ENCODE data around the gene GLIPR2.
"Not testable (repeated sequence)": the region's sequence is repeated elsewhere in the genome, so short reads cannot be mapped to it uniquely, and the experiment has no call there.

The GLIPR2 gene

DNA sequence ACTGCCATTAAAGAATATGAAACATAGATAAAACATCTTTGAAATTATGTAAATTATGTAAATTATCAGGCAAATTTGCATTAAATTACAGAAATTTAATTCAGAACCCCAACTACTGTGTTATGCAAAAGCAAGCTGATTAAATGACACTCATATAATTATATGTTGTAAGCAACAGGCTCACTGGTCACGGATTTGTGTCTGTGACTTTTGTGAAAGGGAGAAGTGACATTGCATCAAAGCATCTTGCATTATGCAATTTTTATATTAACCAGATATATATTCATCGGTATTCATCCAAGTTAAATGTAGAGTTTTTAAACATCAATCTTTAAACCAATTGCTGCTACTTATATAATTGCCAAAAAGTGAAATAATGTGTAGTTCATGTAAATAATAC, 13.0 kb upstream of the GLIPR2 start:
- ATAC-seq, result no peak
- DNase-seq, result no peak

DNA sequence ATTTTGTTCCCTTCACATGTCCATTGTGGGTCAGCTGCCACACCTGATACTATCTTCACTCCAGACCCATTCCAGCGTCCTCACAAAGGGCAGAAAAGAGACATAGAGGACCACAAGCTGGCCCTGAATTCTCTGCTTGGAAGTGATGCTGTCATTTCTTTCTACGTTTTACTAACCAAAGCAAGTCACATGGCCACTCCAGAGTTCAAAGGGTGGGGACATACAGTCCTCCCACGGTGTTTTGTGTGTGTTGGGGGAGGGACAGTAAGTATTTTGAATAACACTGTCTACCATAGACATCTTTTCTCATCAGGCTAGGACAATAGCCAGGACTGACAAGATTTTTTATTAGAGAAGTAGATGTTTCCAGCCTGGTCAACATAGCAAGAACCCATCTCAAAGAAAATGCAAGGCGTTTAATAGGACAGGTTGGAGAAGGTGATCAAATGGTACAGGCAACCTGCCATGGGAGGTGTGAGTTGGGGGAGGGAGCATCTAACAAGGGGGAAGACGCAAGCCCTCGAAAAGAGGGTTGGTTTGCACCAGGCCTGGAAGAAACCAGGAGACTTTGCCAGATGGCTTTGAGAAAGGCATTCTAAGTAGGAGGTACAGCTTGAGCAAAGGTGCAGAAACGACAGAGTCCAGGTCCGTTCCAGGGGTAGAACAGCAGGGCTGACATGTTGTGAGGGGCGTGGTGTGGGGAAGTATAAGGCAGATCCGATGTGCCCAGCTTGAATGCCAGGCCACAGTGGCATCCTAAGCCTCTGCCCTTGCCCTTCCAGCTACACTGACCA, 11.3 kb upstream of the GLIPR2 start:
- DNase-seq (no peak), ATAC-seq (no peak)

DNA sequence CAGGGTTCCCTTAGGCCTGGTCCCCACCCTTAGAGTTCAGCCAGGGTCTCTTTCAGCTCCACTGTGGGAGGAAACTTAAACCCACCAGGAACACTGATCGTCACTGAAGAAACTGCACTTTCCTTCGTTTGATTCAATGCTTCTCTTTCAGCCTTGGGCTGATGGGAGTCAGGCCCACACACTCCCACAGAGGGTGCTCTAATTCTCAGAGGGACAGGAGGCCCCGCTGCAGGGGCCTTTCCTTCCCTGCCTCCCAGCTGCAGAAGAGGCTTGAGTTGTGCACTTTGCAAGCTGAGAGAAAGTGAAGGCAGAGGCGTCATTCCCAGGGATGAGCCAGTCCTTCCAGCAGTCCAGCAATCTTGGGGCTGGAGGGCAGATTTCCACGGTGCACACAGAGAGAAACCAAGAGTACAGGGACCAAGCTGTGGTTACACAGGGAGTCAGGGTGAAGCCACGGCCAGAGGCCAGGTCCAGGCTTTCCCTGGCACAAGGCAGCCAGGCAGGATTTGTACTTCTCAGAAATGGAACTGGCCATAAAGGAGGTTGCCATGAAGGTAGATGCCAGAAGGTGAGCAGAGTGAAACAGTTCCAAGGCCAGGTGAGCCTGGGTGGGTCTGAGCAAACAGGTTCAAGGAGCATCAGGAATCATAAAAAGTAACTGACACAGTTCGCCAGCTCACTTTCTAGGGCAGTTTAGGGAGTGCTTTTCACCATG, 10.4 kb upstream of the GLIPR2 start:
- DNase-seq (no peak), ATAC-seq (no peak)

DNA sequence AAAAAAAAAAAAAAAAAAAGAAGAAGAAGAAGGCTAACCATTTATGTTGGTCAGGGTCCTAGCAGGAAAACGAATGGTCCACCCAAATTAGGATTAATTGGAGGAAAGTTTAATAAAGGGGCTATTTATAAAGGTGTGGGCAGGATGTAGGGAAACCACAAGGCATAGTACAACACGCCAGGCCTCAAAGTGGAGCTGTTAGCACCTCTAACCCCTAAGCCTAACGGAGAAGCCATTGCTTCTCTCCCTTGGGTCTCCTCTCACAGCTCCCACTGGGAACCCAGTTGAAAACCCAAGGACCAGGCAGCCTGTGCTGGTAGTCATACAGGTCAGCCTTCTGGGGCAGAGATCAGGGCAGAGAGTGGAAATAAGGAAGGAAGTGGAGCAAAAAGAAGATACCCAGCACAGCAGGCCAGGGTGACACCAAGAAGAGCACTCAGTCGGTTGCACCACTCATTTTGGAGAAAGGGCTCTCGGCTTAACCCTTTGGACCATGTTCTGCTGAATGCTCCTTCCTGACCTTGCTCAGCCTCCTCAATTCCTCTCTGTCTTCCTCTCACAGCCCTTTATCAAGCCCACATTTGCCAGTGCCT, 8.8 kb upstream of the GLIPR2 start:
- ATAC-seq (no peak), DNase-seq (no peak)

DNA sequence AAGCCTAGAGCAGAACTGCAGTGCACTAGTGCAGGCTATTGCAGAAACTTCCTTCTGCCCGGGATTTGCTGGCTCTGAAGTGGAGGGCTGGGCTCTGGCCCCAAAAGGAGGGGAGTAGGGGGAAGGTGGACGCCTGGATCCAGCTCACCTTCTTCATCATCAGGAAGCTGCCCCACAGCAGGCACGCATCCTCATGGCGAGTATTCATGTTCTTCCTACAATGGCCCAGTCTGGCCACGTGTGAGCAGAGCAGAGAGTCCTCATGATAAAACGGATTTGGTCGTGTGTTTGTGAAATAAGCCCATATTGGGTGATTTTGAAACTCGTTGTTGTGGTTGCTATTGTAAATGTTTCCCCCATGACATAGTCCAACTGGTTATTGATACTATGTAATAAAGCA, 8.2 kb upstream of the GLIPR2 start:
- DNase-seq (no peak), ATAC-seq (no peak)

DNA sequence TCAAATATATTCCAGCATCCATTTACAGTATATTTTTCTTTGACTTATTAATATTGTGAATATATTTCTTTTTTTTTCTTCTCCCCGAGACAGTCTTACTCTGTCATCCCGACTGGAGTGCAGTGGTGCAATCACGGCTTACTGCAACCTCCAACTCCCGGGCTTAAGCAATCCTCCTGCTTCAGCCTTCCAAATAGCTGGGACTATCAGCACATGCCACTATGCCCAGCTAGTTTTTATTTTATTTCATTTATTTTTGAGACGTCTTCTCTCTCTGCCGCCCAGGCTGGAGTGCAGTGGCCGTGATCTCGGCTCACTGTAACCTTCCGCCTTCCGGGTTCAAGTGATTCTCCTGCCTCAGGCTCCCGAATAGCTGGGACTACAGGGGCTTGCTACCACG, 7.4 kb upstream of the GLIPR2 start:
- no peak for DNase-seq
- no peak for ATAC-seq

DNA sequence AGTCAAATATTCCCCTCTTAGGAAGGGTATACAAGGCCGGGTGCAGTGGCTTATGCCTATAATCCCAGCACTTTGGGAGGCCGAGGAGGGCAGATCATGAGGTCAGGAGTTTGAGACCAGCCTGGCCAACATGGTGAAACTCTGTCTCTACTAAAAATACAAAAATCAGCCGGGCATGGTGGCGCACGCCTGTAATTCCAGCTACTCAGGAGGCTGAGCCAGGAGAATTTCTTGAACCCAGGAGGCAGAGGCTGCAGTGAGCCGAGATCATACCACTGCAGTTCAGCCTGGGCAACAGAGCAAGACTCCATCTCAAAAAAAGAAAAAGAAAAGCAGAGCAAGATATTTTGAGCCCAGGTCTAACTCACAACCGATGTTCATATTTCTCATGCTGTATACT, 4.9 kb upstream of the GLIPR2 start:
- not testable (repeated sequence) for ATAC-seq, DNase-seq

DNA sequence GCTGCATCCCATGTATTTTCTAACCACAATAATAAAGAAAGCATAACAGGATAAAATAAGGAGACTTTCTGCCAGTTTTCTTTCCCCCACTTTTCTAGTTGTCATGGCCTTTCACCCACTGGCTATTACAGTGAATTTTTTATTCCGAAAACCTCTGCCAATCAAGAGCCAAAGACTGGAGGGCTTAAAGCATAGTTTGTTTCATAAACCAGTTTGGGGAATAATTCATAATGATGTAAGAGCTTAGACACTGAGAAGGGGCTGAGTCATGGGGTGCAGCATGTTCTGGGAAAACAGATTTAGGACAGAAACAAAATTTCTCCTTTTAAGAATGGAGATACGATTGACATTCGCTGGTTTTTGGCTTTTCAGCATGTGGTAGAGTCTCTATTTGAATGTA, 4.4 kb upstream of the GLIPR2 start:
- no peak for DNase-seq
- no peak for ATAC-seq

DNA sequence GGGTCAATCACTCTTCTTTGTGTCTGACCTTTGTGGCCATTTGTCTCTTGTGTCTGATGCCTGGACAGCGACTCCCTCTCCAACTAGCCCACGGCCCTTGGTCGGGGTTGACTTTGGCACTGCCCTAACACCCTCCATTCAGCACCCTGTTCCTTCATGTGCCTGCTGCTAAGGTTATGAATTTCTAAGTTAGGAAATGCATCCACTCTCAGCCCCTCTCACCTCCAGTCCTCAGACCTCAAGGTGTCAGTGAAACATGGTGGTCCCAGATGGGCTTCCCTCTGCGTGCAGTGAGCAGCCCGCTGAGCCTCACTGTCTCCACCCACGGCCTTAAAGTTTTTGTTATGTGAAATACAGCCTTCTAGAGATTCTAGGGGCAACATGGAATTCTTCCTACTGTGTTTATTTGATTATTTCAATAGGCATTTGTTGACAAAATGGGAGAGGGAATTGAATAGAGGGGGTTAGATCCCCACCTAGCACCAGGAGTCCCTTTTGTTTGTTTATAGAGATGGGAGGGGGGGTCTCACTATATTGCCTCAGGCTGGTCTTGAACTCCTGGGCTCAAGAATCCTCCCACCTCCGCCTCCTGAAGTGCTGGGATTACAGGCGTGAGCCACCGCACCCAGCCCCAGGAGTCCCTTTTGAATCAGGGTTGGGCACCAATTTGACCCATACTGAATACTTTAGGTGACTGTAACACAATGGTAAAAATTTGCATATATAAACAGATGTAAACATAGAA, 1.6 kb upstream of the GLIPR2 start:
- ATAC-seq, result no peak

DNA sequence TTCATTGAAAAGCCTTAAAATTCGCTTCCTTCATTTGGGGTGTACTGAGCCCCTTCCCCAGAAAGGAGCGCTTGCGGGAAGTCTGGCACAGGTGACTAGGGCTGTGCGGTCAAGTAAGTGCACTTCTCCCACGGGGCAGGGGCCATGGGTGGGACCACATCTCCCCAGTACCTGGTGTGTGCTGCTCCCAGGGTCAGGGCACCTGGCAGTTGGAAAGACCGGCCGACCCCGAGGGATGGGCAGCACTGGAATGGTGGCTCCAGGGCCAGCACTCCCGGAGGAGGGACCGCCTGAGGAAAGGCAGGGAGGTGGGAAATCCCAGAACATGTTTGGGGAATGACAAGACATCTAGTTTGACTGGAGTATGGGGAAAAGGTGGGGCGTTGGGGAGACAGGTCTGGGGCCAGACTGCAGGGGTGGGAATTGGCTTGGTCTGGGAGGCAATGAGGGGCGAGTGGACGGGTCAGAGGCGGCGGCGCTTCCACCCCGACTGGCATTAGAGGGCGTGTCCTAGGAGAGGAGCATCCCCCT, 727 bp upstream of the GLIPR2 start:
- ATAC-seq (no peak), DNase-seq (no peak)

More for the DNA sequence above, 1.6 kb upstream of the GLIPR2 start:
- no peak for DNase-seq

DNA sequence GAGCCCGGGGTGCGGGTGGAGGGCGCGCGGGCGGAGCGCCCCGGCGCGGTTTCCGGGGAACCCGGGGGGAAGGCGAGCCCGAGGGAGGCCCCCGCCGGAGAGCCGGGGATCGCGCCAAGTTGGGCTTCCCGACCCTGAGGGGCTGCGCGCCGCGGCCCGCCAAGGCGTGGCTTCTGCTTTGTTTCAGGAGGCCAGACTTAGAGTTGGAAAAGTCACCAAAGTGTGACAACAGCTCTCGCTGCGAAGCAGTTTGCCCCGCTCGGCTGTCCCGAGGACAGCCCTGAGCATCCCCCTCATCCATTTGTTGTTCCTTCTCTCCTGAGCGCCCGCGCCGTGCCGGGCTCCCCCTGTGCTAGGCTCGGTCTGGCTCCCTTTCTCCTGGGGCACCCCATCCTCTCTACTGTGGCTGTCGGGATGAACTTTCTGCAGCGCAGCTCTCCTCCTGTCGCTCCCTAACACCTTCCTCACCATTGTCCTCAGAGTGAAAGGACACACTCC, 410 bp downstream of the GLIPR2 start:
- ATAC-seq, result peak; percentile 26
- DNase-seq, result no peak

DNA sequence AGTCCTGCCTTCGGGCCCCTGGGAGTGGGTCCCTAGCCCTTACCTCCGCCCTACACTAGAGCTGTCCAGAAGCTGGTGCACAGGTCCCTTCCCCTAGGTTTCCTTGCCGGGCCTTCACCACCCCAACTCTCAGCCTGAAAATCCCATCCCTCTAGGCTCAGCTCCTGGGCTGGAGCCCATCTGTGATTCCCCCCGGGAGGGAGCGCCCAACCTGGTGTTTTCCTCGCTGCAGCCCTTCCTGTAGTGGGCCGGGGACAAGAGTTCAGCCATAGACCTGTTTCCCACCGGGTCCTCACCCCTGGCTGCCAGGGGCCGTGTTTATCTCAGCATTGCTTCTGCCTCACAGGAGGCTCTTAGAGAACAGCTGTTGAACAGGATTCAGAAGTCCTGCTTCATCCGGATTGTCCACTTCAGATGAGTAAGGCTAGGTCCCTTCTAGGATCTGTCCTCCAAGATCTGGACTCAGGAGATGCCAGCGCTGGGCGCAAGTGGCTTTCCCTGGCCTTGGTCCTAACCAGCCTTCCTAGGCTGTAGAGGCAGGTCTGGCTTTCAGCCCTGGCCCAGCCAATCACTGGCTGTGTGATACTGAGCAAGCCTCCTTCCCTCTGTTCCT, 965 bp downstream of the GLIPR2 start:
- ATAC-seq, result no peak
- no peak for DNase-seq

DNA sequence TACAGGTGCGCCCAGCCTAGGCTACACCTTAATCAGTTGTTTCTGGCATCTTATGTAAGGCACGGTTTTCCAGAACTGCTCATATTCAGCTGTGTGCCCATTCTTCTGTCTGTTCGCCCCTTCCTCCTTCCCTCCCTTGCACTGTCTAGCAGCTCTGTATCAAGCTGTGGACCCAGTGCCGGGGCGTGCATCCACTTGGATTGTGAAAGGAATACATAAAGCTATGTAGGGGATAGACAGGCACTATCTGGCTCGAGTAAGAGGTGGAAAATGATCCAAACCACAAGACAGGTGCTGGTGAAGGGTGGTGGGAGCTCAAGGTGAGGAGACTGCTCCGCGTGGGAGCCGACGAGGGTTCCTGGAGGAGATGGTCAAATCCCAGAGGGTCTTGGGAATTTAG, 2.0 kb downstream of the GLIPR2 start:
- ATAC-seq, result no peak

DNA sequence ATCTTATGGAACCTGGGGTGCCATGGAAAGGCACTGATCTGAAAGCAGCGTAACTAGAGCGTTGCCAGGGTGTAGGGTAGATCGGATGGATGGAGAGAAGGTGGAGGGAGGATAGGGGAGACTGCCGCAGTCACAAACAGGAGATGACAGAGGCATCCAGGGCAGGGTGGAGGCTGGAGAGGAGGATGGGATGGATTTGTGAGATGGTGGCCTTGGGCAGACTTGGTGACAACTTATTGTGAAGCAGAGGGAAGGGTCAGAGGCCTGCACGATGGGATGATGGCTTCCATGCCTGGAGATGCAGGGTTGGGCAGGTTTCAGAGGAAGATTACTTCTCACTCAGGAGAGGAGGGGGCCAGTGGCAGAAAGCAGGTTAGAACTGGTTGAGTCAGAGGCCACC, 2.4 kb downstream of the GLIPR2 start:
- no peak for DNase-seq

More for the DNA sequence above, 2.0 kb downstream of the GLIPR2 start:
- no peak for DNase-seq

DNA sequence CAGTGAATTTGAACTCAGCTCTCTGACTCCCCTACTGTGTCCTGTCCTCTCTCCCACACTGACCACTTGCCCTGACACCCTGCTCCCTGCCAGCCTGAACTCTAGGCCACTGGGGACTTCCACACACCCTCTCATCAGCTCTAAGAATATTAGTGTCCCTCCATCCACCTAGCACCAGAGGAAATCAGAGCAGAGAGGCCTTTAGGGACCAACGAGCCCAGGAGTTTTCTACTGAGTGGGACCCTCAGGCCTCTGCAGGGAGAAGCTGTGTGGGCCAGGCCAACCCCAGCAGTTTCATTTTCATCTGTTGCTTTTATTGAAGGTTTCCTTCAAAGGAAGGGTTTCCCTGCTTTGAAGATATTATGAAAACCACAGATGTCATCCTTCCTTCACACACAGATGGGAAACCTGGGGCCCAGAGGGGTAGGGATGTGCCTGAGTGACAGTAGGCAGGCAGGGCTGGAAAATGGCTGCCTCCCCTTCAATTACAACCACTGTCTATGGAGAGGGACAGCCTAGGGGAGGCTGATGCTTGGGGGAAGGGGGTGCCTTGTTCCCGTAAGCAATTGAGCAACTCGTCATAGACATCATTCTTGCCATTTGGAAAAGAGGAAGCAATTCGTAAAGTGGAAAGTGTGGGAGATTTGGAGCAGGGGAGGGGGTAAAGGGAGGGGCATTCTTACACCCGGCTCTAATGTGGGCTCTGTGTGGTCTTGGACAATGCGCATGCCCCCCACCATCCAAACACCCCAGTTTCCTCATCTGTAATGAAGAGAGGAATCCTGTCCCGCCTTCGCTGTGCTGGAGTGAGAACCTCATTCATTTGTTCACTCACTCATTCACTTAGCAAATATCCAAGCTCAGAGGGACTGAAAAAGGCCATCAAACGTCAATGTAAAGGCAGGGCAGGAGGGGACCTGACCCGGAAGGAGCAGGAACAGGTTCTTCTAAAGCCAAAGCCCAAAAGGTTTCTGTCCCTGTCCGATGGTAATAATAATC, 3.9 kb downstream of the GLIPR2 start:
- peak; percentile 13 for ATAC-seq
- no peak for DNase-seq

More for the DNA sequence above, 2.4 kb downstream of the GLIPR2 start:
- ATAC-seq, result no peak

DNA sequence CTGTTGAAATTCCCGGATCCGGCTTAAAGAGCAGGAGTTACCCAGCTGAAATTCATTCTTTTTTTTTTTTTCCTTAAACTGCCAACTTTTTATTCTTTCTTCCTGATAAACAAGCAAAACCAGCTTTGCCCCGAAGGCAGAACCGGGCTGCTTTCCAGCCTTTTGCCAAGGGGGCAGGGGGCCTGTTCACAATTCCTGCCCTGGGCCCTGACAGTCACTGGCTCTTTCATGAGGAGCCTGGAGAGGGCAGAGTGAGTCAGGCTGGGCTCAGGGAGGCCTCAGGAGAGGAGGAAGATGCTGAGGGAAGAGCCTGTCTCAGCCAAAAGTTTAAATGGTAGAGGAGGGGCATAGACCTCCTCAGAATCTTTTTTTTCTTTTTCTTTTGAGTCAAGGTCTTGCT, 4.8 kb downstream of the GLIPR2 start:
- DNase-seq, result no peak
- no peak for ATAC-seq

DNA sequence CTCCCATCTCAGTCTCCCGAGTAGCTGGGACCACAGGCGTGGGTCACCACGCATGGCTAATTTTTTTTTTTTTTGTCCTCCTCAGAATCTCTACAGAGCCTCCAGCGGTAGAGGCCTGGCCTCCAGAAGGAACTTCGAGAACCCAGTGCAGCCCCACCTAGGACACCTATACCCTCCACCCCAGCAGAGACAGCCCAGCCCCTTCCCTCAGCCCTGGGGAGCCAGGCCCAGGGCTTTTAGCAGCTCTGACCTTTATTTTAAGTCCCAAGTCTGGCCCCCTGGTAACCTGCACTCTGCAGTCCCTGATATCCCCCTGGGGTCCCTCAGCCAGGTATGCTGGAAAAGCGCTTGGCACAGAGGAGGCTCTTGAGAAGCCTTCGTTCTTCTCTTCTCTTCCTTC, 5.2 kb downstream of the GLIPR2 start:
- ATAC-seq (no peak), DNase-seq (no peak)

DNA sequence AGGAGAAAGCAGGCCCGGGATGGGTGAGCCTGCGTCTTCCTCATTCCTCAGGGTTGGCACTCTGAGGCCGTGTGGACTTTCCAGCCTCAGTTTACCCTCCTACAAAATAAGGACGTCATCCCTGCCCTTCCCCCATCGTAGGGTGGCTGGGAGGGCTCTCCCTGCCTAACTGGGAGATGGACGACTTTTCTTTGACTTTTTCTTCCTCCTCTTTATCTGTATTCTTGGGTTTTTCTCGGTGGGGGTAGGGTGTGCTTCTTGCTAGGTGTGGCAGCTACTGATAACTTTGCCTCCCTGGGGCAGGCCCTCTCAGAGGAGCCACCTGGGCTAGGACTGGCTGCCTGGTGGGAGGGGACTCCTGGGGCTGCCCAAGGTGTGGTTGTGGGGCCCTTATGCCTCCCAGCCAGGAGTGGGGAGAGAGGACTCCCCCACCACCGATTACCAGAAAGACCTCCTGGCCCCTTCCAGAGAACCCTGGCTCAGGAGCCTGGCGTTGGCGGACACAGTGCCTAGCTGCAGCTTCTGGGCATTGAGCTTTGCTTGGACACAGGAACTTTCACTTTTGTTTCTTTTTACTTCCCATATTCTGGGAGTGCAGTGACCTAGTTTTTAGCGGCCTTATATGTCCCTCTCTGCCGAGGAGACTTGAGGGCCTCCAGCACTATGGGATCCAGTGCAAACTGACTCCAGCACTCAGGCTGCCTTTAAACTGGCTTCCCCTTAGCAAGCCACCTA, 6.1 kb downstream of the GLIPR2 start:
- ATAC-seq, result no peak
- no peak for DNase-seq

DNA sequence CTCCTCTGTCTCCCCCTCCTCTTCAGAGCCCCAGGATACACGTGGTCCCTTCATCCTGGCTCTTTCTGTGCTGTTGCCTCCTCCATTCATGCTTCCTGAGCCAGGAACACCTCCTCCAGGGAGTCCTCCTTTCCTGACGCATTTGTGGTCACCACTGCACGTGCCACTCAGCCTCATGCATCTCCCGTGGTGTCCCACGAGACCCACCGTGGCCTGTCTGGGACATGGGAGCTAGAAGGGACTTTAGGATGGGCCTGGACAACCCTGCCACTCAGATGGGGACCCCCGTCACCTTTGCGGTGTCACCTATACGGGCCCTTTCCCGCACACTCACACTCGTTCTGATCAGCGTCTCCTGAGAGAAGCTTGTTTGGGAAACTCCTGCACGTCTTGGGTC, 6.7 kb downstream of the GLIPR2 start:
- ATAC-seq (no peak), DNase-seq (no peak)
